Right atrium auricular region (tissue), 2 donors: ENCODE measurements around the gene SAT1. TPM values are rescaled to one million over a fixed set of nuclear protein-coding genes. Genes with fewer than 3 reads are reported as not detected.

Experiments
- DNase-seq: peaks from one replicate; pipeline ENCODE4 v3.0.0-alpha.2; 2019; ENCODE audit warnings: low spot score
- H3K27ac ChIP-seq, 2 donors: fragments of 200-600 bp; sonication (generic); 1 replicate in 1 of 2; 2 replicates in 1 of 2; pipeline ENCODE4 v1.5.1; 2016 to 2019
- H3K27me3 ChIP-seq, 2 donors: fragments of 200-600 bp; sonication (generic); one replicate each; pipeline versions ENCODE4 v1.5.1 to v1.6.0; 2017 to 2019
- H3K36me3 ChIP-seq: fragments of 200-600 bp; sonication (generic); one replicate; pipeline ENCODE4 v1.5.1; 2016
- H3K4me1 ChIP-seq, 2 donors: fragments of 200-600 bp; sonication (generic); one replicate each; pipeline versions ENCODE4 v1.5.1 to v1.6.0; 2017 to 2019
- H3K4me3 ChIP-seq, 2 donors: fragments of 200-600 bp; sonication (generic); 1 replicate in 1 of 2; 2 replicates in 1 of 2; pipeline ENCODE4 v1.5.1; 2017 to 2019; ENCODE audit warnings: mild to moderate bottlenecking in 1 of 2, moderate library complexity in 1 of 2
- H3K9me3 ChIP-seq, 2 donors: fragments of 200-600 bp; sonication (generic); one replicate each; pipeline ENCODE4 v1.5.1; 2019
- CTCF ChIP-seq, 2 donors: fragments of 200-600 bp; sonication (generic); IDR thresholded peaks; one replicate each; pipeline ENCODE4 v1.5.1; 2019; ENCODE audit warnings: antibody characterized with exemption in 2 of 2
- total RNA-seq, 2 donors: library from RNA; depleted of rRNA; stranded (reverse); fragments of >200 nt; gene quantifications; one replicate each; pipeline ENCODE4 v1.1.0, GENCODE V29; 2016

The SAT1 gene
- total RNA-seq, 2 donors from 2014 or later, result 513 to 713 TPM

DNA sequence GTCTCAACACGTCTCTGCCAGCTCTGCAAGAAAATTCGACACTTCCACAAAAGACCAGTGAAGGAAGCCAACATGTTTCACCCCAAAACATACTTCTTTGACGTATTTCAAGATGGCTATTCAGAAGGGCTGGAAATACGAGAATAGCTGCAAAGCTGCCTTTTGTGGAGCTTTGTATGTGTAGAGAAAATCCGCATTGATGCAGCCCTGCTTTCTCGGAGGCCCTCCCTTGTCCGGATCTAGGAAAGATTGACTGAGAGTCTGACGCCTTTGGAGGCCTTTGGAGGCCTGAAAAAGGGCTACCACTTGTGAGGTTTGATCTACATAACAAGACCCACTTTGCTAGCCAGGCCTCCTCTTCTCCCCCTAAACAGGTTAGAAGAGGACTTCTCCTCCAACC lies 12.2 kb downstream of the SAT1 start:
- H3K4me3 ChIP-seq, result no peak overlapping the region
- no peaks in the 10 kb centered on the region for H3K9me3 ChIP-seq
- no peak for DNase-seq
- TF ChIP-seq CTCF (IDR thresholded peaks at IDR 0.05), result no peak
- H3K4me1 ChIP-seq, result peaks cover 0 to 8% of the 10 kb centered on the region in 2 donors
- no peaks in the 10 kb centered on the region for H3K27me3 ChIP-seq
- no peak overlapping the region for H3K27ac ChIP-seq
- H3K36me3 ChIP-seq, result no peaks in the 10 kb centered on the region

DNA sequence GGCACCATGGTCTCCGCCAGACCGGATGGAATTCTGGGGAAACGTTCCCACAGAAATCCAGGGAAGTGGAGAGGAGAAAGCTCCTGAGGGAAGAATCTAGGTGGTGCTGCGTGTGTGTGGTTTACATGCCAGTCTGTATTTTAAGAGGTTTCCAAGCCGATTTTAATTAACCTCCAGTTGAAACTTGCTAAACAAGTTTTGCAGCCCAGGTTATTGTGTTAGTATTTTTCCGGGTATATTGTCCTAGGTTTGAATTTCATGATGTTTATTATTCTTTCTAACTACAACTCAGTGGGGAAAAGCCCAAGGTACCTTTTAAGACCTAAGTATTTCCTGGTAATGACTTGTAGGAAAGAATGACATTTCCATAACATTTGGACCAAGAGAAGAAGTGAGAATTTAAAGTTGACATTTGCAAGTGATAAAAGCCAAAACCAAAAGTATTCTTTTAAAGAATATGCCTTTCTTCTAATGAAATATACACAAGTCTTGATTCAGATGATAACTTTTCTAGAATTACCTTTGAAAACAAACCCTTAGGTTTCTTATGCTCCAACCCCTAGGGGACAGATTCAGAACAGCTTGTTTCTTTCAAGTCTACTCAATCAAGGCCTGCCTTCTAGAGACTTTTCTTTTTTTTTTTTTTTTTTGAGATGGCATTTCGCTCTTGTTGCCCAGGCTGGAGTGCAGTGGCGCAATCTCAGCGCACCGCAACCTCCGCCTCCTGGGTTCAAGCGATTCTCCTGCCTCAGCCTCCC lies 14.6 kb downstream of the SAT1 start:
- Histone ChIP-seq H3K9me3 (no peaks in the 10 kb centered on the region), H3K36me3 (no peaks in the 10 kb centered on the region), H3K27me3 (no peaks in the 10 kb centered on the region), H3K4me1 (peaks cover 0 to 8% of the 10 kb centered on the region in 2 donors), H3K27ac (peak overlapping the region; percentile 48 to 70), H3K4me3 (no peak overlapping the region)
- DNase-seq, result no peak
- no peak for TF ChIP-seq CTCF (IDR thresholded peaks at IDR 0.05)

DNA sequence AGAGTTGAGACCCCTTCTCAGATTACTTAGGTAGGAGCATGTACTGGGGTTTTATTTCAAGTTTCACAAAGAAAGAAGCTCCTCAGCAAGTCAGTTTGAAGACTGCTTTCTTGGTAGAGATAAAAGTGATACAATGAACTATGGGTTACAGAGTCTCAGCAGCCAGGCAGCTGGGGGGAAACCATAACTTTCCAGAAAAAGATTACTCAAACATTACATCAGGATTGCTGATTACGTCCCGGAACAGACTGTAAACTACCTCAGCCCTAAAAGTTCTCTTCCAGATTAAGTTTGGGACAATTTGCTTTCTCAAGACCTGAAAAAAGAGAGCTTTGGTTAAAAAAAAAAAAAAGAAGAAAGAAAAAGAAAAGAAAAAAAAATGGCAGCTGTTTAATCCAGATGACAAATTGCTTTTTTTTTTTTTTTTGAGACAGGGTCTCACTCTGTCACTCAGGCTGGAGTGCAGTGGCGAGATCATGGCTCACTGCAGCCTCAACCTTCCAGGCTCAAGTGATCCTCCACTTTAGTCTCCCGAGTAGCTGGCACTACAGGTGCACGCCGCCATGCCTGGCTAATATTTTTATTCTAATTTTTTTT lies 16.6 kb downstream of the SAT1 start:
- H3K4me1 ChIP-seq, result peaks cover 0 to 8% of the 10 kb centered on the region in 2 donors
- H3K9me3 ChIP-seq, result no peaks in the 10 kb centered on the region
- H3K4me3 ChIP-seq, result no peak overlapping the region
- no peak for DNase-seq
- peak overlapping the region in 1 of 2 donors; percentile 30 for H3K27ac ChIP-seq
- H3K36me3 ChIP-seq, result no peaks in the 10 kb centered on the region
- H3K27me3 ChIP-seq, result no peaks in the 10 kb centered on the region
- no peak for TF ChIP-seq CTCF (IDR thresholded peaks at IDR 0.05)

- Histone ChIP-seq H3K27me3 (no peaks in the 10 kb centered on the region), H3K4me1 (peaks cover 0 to 5% of the 10 kb centered on the region in 2 donors), H3K36me3 (no peaks in the 10 kb centered on the region), H3K4me3 (no peak overlapping the region), H3K27ac (peak overlapping the region; percentile 10 to 74), H3K9me3 (no peaks in the 10 kb centered on the region)
- no peak for TF ChIP-seq CTCF (IDR thresholded peaks at IDR 0.05)
- DNase-seq, result no peak
Measured at GRCh38 chrX:23802431-23802830, 19.5 kb downstream of the SAT1 start.

DNA sequence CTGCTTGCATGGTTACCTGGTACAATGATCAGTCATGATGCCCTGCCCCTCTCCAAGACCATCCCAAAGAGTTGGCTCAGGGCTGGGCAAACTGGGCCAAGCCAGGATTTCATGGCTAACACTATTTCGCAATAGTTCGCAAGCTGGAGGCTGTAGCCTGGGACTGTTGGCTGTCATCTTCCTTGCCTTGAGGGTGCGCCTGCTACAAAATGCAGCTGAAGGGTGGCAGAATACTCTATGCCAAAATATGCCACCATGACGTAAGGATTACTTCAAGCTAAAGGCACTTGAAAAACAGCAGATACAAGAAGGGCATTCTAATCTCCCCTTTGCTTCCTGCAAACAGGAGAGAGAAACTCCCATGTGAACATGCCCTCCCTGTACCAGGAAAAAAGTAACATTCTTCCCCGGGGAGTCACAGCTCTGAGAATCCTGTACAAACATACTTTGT lies 21.0 kb downstream of the SAT1 start:
- TF ChIP-seq CTCF (IDR thresholded peaks at IDR 0.05), result no peak
- no peaks in the 10 kb centered on the region for H3K9me3 ChIP-seq
- no peaks in the 10 kb centered on the region for H3K36me3 ChIP-seq
- no peak for DNase-seq
- H3K27ac ChIP-seq, result peak overlapping the region; percentile 46 to 74
- H3K27me3 ChIP-seq, result no peaks in the 10 kb centered on the region
- no peak overlapping the region for H3K4me3 ChIP-seq
- H3K4me1 ChIP-seq, result peaks cover 0 to 5% of the 10 kb centered on the region in 2 donors
